K562 (cell line): ENCODE measurements around the gene TTC28.

Source experiments
- CTCF ChIP-seq, 3 experiments: IDR thresholded peaks in 2 of 3; conservative IDR thresholded peaks in 1 of 3; 2 replicates each; pipeline ENCODE4 v1.5.1; 2011 to 2012; ENCODE audit warnings: low read length in 3 of 3, mild to moderate bottlenecking in 3 of 3, control low read depth in 2 of 3, improper control_type of control experiment in 1 of 3, inconsistent platforms in 1 of 3, low read depth in 1 of 3, mixed read lengths in 1 of 3, moderate library complexity in 1 of 3; ENCODE audit not compliant: insufficient read depth in 2 of 3
- EZH2 ChIP-seq: IDR thresholded peaks from 2 replicates; pipeline ENCODE4 v1.6.1; 2012; ENCODE audit warnings: low read depth, mild to moderate bottlenecking, inconsistent platforms, low read length, borderline replicate concordance
- NFRKB ChIP-seq: fragments of 450-650 bp; IDR thresholded peaks from 2 replicates; pipeline ENCODE4 v1.6.1; 2016; ENCODE audit warnings: low read depth
- RBM15 ChIP-seq: fragments of 200-400 bp; formaldehyde crosslinking; IDR thresholded peaks from 2 replicates; pipeline ENCODE4 v1.6.1; 2018; ENCODE audit warnings: mild to moderate bottlenecking, low read length, moderate library complexity; ENCODE audit not compliant: insufficient read depth
- SMC3 ChIP-seq: conservative IDR thresholded peaks from 2 replicates; pipeline ENCODE4 v1.6.1; 2011; ENCODE audit warnings: low read depth, low read length, improper control_type of control experiment; ENCODE audit not compliant: insufficient read depth
- ZSCAN29 ChIP-seq: fragments of 450-650 bp; IDR thresholded peaks from 2 replicates; pipeline ENCODE4 v1.6.1; 2017
- TF ChIP-seq, protein P1 (sequence below): sonication (generic); formaldehyde crosslinking; IDR thresholded peaks from 2 replicates; pipeline ENCODE4 v1.8.1; 2023; ENCODE audit warnings: mild to moderate bottlenecking, missing genetic modification reagents, moderate library complexity
- TF ChIP-seq, protein P2 (sequence below): fragments of 250-450 bp; sonication (Bioruptor Pico); IDR thresholded peaks from 2 replicates; pipeline ENCODE4 v1.4.0; 2020; ENCODE audit warnings: mild to moderate bottlenecking, moderate library complexity

DNA sequence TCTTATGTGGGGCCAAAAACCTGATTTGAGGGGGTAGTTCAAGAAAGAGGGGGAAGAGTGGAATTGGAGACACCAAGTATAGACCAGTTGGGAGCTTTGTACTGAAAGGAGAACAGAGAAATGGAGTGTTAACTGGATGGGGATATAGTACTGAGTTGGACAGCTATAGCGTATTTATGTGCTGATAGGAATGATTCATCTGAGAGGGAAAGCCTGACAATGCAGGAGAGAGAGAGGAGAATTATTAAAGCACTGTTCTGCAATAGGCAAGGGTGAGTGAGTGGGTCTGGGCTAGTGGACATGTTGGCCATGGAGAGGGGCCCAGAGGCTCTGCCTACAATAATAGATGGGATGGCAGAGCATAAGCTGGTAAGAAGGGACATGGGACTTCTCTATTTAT lies 707.7 kb downstream of the TTC28 start:
- no peak for TF ChIP-seq CTCF (IDR thresholded peaks at IDR 0.05 in 2 of 3, conservative IDR thresholded peaks at IDR 0.05 in 1 of 3; ENCODE audit: insufficient read depth in 2 of 3, low read depth in 1 of 3, low read length in 3 of 3)
- TF ChIP-seq ZSCAN29 = no peak
- TF ChIP-seq EZH2 = no peak
- no peak for TF ChIP-seq NFRKB
- TF ChIP-seq, protein P1, sequence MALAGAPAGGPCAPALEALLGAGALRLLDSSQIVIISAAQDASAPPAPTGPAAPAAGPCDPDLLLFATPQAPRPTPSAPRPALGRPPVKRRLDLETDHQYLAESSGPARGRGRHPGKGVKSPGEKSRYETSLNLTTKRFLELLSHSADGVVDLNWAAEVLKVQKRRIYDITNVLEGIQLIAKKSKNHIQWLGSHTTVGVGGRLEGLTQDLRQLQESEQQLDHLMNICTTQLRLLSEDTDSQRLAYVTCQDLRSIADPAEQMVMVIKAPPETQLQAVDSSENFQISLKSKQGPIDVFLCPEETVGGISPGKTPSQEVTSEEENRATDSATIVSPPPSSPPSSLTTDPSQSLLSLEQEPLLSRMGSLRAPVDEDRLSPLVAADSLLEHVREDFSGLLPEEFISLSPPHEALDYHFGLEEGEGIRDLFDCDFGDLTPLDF (CRISPR knock-in tag) = no peak
- no peak for TF ChIP-seq SMC3
- TF ChIP-seq RBM15 = no peak
- TF ChIP-seq, protein P2, sequence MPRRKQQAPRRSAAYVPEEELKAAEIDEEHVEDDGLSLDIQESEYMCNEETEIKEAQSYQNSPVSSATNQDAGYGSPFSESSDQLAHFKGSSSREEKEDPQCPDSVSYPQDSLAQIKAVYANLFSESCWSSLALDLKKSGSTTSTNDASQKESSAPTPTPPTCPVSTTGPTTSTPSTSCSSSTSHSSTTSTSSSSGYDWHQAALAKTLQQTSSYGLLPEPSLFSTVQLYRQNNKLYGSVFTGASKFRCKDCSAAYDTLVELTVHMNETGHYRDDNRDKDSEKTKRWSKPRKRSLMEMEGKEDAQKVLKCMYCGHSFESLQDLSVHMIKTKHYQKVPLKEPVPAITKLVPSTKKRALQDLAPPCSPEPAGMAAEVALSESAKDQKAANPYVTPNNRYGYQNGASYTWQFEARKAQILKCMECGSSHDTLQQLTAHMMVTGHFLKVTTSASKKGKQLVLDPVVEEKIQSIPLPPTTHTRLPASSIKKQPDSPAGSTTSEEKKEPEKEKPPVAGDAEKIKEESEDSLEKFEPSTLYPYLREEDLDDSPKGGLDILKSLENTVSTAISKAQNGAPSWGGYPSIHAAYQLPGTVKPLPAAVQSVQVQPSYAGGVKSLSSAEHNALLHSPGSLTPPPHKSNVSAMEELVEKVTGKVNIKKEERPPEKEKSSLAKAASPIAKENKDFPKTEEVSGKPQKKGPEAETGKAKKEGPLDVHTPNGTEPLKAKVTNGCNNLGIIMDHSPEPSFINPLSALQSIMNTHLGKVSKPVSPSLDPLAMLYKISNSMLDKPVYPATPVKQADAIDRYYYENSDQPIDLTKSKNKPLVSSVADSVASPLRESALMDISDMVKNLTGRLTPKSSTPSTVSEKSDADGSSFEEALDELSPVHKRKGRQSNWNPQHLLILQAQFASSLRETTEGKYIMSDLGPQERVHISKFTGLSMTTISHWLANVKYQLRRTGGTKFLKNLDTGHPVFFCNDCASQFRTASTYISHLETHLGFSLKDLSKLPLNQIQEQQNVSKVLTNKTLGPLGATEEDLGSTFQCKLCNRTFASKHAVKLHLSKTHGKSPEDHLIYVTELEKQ (CRISPR knock-in tag) = no peak
